ENCODE data around the gene TNS1.
"Not testable (repeated sequence)": the region's sequence is repeated elsewhere in the genome, so short reads cannot be mapped to it uniquely, and the experiment has no call there.

The TNS1 gene

DNA sequence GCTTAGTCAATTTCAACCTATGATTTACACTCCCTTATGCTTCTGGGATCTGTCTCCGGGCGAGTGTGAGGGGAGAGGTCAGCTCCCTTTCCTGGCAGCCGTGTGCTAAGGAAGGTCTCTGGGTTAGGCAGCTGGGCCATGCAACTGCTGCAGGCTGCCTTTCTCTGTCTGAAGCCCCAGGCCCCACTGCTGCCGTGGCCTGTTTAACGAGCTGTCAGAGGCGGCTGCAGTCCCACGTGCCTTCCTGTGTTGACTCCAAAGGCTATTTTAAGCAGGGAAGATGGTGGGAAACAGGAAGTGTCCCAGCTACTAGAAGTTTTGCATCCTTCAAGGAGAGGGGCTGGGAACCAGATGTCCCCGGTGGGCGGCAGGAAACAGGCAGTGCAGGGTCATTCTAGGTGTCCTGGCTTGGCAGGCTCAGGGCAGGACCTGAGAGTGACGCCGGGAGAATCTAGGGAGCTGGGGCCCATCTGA, 186.4 kb downstream of the TNS1 start:
- DNase-seq (ENCODE audit: low read depth): no peak

GRCh38 chr2:217813828-217814227, 189.0 kb downstream of the TNS1 start:
- no peak for DNase-seq (ENCODE audit: low read depth)

GRCh38 chr2:217812170-217812569, 190.6 kb downstream of the TNS1 start:
- no peak for DNase-seq (ENCODE audit: low read depth)

- no peak for DNase-seq (ENCODE audit: low read depth)
These were observed 192.5 kb downstream of the TNS1 start for GRCh38 chr2:217810260-217810659.

GRCh38 chr2:217809736-217810135, 193.1 kb downstream of the TNS1 start:
- no peak for DNase-seq (ENCODE audit: low read depth)

- DNase-seq (ENCODE audit: low read depth): not testable (repeated sequence)
These were observed 193.8 kb downstream of the TNS1 start for GRCh38 chr2:217808967-217809366.

- no peak for DNase-seq (ENCODE audit: low read depth)
These were observed 194.5 kb downstream of the TNS1 start for GRCh38 chr2:217808326-217808725.

DNA sequence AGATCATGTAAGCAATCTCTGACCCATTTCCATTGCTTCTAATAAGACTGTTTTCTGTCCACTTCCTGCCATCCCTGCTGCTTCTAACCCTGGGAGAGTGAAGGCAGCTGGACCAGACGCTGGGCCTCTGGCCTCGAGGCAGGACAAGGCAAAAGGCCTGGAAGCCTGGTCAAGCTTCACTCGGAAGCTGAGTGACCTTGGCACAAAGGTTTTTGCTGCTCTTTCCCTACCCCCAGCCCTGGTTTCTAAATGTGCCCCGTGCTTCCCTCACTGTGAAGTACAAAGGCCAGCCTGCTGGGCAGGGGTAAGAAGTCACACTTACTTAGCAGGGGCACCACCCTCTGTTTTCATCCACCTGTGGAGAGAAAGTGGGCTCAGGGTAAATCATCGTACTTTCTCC, 195.0 kb downstream of the TNS1 start:
- DNase-seq (ENCODE audit: low read depth): no peak

DNA sequence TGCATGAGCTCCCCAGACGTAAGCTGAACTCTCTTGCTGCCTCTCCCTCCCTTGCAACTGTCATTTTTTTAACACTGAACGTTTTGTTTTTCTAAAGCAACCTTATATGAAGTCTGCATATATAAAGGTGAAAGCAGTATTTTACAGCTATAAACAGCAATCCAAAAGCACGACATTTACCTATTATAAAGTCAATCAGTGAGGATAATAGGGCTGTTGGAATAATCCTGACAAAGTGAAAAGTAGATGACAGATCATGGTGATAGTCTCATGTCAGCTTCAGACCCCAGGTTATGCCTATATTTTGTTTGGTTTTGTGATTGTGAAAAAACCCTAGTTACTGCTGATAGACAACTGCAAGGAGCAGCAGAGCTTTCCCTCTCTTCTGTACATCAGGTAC, 195.8 kb downstream of the TNS1 start:
- no peak for DNase-seq (ENCODE audit: low read depth)

DNA sequence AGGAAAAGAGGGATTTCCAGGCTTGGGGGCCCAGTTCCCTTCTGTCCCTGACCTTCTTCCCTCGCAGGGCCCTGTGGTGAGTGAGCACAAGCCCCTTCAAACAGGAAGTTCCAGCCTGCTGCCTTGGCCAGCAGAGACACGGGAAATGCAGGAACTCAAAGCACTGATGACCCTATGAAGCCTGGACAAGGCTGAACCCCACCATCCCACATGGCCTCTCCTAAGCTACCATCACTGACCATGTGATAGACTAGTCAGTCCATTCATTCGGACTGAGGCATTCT, 196.4 kb downstream of the TNS1 start:
- no peak for DNase-seq (ENCODE audit: low read depth)

- DNase-seq (ENCODE audit: low read depth): no peak
These were observed 196.9 kb downstream of the TNS1 start for GRCh38 chr2:217805668-217806481.

DNA sequence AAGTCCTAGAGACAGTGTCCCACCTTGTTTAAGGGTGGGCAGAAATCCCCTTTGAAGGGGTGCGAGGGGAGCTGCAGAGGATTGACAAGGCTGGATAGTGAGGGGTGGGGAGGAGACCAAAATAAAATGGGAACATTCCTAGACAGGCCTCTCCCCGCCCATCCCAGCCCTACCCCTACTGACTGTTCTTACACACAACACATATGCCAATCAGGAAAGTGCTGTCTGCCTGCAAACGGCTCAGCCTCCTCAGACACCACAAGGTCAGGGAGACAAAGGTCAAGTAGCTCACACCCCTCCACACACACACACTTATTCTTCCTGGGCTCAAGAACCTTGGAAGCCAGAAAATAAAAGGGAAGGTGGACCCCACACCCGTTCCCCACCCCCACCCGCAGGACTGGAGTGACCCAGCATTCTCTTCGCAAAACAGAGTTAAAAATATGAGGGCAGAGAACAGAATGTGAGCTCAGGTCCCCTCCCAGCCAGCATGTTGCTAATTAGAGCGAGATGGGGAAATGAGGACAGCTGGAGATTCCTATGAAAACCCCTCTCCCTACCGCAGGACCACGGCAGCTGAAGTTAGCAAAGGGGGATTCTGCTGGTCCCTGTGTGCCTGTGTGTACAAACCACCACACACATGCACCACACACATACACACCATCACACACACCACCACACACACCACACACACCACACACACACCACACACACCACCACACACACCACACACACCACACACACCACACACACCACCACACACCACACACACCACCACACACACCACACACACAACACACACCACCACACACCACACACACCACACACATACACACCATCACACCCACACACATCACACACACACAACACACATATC, 197.8 kb downstream of the TNS1 start:
- DNase-seq (ENCODE audit: low read depth): no peak

DNA sequence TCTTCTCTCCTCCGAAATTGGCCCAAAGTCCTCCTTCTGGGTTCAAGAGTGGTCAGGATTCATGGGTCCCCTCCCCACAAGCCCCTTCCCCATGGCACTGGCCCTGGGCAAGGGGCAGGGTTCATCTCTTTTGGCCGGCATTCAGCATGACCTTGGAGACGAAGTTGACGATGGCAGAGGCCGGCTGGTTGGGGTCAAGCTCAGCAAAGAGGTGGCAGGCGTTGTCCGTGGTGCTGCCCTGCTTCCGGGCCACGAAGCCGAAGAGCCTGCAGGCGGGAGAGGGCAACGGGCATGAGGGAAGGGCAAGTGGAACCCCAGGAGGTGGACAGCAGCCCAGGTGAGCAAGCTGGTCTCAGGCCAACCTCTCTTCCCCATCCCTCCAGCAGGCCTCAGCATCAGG, 198.5 kb downstream of the TNS1 start:
- DNase-seq (ENCODE audit: low read depth): no peak

DNA sequence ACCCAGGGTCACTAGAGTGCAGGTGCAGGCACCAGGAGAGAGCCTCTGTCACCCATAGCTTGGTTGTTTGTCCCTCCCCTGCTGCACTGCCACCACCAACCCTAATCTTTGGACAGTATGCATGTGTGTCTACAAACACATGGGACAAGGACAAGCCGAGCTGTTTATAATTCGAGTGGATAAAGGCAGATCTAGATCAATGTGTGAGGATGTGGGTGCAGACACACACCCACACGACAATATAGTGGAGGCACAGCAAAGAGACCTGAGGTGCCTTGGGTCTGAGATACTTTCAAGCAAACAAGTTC, 199.2 kb downstream of the TNS1 start:
- no peak for DNase-seq (ENCODE audit: low read depth)

- DNase-seq (ENCODE audit: low read depth): no peak
These were observed 199.7 kb downstream of the TNS1 start for GRCh38 chr2:217802876-217803652.

DNA sequence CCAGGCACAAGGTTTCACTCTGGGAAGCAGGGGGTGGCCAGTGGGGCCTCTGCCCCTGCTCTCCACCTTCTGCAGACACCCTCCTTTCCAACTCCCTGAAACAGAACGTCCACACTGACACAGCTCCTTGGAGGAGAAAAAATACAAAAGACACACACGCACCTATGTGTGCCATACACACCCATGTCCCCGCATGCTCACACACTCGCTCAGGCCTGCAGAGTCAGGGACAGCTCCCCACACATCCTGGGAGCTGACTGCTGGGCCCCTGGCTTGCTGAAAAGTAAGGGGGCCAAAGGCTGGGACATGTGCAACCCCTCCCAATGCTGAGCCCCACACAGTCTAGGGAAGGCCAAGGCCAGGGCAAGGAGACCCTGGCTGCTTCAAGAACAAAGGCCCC, 200.5 kb downstream of the TNS1 start:
- DNase-seq (ENCODE audit: low read depth): no peak

GRCh38 chr2:217801711-217802110, 201.1 kb downstream of the TNS1 start:
- no peak for DNase-seq (ENCODE audit: low read depth)

GRCh38 chr2:217801115-217801531, 201.7 kb downstream of the TNS1 start:
- DNase-seq (ENCODE audit: low read depth): no peak

GRCh38 chr2:217800433-217801114, 202.2 kb downstream of the TNS1 start:
- DNase-seq (ENCODE audit: low read depth): no peak

DNA sequence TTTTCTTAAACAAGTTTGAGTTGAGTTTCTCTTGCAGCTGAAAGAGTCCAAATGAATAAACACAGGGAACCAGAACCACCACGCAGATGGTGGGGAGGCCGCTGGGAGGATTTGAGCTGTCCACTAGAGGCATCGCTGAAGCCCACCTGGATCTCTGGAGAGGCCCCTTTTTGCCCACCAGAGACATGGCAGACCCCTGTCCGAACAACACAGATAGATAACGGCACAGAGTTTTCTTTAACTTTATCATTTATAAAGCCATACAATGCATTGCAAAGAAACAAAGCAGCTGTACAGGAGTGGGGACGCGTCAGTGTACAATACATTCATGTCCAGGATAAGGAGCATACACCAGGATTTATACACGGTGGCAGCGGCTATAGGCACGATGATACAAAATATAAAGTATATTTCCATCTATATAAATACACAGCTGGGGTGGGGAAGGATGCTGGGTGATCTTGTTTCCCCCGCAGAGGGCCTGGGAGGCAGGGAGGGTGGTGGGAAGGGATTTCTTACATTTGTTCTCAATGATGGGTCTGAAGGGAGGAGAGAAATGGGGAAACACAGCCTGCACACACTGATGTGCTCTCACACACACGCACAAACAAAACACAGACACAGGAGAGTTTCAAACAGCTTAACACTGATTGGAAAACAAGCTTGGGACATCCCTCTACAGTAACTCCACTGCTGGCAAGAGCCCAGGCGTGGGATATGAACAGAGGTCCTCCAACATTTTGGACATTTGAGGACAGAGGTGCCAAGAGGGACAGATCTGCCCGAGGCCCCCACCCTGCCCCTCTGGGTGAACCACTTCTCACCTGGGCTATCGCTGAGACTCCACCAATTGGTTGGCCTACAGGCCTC, 203.0 kb downstream of the TNS1 start:
- no peak for DNase-seq (ENCODE audit: low read depth)

Measured in GM04503 (cell line).